GM19193 (cell line): Measurements from ENCODE around the gene UBAC1.

Source experiments
- POLR2A ChIP-seq: IDR thresholded peaks from 4 replicates; pipeline ENCODE4 v1.6.1; 2011; ENCODE audit not compliant: insufficient read depth, insufficient read length; ENCODE audit errors: extremely low read depth

UBAC1 gene

DNA sequence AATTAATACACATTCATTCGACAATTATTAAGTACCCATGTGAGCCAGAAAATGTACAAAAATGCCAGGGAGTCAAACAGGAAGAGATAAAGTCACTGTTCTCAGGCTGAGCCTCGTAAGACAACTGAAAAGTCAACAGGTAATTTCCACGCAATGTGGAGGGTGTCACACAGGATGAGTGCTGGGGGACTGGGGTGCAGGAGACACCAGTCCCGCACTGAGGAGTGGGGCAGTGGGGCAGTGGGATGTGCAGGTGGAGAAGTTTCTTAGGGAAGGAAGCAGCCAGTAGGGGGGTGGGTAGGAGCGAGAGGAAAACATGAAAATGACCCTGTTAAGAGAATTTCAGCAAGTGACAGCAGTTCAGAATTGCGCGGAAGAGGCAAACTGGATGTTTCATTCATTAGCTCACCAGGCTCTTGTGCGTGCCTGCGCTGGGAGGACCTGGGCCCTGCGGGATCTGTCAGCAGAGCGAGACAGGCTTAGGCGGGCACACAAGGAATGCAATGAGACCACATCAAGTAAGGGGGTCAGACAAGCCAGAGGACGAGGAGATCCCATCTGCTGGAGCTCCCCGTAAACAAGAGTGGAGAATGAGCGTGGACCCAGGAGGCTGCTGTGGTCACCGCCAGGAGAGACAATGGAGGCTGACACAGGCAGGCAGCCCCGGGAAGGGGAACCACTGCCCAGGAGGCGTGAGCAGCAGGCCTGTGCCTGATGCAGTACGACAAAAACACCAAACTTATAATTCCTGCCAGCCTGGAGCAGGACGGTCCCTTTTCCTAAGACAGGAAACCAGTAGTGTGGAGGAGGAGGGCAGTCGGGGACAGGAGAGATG is 74.8 kb downstream of the UBAC1 start:
- no peak for TF ChIP-seq POLR2A

DNA sequence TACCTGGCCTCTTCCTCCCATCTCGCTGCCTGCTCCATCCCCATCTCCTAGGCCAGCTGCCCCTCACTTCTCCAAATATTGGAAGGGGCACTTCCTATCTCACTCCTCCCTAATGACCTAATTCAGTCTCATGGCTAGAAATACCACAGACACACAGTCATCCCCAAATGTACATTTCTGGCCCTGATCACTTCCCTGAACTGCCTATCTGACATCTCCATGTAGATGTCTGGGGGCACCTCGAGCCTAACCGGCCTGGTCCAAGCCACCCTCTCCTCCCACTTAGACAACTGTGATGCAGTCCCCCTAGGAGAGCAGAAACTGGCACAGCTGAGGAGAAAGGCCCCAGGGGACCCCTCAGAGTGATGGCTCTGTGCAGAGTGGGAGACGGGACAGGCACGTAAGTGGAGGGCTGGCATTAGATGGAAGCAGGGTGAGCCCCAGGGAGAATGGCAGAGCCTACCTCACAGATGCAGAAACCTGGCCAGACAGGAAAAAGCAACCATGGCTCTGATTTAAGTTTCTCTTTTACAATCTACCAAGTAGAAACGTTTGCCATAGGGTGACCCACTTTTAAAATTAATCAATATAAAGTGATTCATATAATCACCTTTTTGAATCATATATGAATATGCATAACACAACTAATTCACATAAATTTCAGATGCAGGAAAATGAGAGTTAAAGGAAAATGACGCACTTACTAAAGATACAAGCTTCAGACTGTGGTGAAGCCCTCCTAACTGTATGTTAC is 75.9 kb downstream of the UBAC1 start:
- TF ChIP-seq POLR2A = no peak

DNA sequence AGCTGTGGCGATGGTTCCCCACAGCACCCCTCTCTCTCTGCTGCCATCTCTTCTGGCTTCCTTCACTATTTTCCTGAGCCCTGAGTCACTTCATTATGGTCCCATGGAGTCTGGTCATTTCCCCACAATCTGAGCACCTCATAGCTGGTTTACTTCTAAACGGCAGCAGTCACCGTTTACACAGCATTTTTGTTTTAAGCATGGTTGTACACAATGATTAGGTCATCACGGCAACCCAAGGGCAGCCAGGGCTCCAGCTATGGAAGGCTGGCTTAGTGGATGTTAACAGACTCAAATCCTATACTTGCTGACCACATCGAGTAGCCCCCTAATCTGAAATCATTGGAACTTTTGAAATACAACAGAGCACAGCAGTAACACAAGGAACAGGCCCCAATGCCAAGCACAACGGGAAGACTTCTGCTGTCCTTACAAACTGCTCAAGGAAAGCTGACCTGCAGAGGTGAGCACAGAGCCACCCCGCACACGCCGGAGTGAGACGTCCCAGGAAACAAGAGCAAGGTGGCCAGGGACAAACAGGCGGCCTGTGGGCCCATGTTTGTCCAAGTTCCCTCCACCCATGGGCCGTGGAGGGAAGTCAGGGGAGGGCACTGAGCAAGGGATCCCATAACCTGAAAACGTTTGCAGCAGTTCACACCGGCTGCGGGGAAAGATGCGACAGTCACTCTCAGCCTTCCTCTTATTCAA is 76.7 kb downstream of the UBAC1 start:
- no peak for TF ChIP-seq POLR2A

DNA sequence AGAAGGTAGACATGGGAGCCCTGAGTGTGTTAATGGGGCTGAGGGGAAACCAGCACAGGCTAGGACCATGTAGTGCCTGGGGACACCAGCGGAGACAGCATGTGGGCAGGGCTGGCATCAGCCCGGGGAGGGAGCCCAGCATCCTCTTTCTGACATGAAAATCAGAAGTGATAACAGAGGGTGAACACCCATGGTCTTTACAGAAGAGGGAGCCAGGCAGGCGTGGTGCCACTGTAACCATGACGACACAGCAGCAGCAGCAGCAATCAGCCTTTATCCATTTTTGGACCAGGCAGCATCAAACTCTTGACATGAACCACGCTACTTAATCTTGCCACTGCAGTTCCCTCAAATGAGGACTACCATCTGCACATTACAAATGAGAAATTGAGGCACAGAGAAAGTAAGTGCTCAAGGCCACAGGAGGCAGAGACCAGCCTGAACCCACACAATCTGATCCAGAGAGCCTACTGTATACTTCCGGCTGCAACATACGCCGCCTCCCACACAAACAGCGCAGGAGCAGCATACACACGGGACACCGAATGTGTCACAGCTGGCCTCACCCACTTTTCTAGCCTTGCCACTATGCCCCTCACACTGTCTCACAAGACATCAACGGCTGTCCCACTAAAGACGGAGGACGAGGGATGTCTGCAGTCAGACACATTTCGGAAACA is 77.6 kb downstream of the UBAC1 start:
- no peak for TF ChIP-seq POLR2A
